NCI-H1417 (cell line): ENCODE measurements around the gene BTNL8.

Experiments
- DNase-seq, 3 experiments: peaks; one replicate each; lab custom pipeline; 2025; lab: John Stamatoyannopoulos, UW

The BTNL8 gene, protein sequence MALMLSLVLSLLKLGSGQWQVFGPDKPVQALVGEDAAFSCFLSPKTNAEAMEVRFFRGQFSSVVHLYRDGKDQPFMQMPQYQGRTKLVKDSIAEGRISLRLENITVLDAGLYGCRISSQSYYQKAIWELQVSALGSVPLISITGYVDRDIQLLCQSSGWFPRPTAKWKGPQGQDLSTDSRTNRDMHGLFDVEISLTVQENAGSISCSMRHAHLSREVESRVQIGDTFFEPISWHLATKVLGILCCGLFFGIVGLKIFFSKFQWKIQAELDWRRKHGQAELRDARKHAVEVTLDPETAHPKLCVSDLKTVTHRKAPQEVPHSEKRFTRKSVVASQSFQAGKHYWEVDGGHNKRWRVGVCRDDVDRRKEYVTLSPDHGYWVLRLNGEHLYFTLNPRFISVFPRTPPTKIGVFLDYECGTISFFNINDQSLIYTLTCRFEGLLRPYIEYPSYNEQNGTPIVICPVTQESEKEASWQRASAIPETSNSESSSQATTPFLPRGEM

DNA sequence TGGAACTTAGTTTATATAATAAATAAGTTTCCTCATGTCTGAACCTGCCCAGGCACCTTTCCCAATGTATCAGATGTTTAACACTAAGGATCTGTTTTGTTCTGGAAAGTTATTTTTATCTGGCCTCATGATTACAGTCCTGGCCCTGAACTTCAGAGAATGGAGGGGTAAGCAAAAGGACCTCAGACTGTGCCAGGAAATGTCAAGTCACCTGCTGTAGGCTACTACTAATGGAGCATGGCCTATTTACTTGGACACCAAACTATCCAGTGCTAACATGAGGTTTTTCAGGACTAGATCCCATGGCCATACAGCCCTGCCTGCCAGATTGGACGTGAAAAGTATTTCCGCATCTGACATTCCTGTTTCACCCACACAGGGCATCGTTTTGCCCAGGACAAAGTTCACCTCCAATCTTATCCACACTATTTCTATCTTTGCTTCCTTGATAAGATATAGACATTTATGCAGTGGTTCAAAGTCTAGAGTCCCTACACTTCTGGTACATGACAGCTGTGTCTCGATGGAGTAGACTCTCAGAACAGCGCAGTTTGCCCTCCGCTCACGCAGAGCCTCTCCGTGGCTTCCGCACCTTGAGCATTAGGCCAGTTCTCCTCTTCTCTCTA is at the start of gene BTNL8:
TSS of gene BTNL8 (plus strand) at position 539 of the 626 bp plus-strand sequence. CDS start 152 bp downstream, outside the sequence.
- DNase-seq, result no peak

DNA sequence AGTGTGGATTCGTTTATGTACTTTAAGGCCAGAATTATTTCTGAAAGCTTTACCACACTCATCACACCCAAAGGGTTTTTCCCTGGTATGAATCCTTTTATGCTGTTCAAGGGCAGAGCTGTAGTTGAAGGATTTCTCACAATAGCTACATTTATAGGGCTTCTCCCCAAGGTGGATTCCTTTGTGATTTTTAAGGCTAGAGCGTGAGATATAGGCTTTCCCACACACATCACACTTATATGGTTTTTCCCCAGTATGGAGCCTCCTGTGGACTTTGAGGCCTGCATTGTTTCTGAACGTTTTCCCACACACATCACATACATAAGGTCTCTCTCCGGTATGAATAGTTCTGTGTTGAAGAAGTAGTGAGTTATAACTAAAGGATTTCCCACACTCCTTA is 49.1 kb upstream of the BTNL8 start:
- DNase-seq, result no peak

DNA sequence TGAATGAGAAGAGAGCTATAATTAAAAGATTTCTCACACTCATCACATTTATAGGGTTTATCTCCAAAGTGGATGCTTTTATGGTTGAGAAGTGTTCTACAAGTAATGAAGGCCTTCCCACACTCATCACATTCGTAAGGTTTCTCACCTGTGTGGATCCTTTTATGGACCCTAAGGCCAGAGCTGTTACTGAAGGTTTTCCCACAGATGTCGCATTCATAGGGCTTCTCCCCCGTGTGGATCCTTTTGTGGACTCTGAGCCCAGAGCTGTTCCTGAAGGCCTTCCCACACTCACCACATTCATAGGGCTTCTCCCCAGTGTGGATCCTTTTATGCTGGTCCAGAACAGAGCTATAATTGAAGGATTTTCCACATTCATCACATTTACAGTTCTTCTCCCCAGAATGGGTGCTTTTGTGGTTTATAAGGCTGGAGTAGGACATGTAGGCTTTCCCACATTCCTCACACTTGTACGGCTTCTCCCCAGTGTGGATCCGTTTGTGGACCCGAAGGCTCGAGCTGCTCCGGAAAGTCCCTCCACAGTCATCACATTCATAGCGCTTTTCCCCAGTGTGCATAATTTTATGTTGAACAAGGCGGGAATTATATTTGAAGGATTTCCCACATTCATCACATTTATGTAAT is 48.4 kb upstream of the BTNL8 start:
- no peak for DNase-seq

DNA sequence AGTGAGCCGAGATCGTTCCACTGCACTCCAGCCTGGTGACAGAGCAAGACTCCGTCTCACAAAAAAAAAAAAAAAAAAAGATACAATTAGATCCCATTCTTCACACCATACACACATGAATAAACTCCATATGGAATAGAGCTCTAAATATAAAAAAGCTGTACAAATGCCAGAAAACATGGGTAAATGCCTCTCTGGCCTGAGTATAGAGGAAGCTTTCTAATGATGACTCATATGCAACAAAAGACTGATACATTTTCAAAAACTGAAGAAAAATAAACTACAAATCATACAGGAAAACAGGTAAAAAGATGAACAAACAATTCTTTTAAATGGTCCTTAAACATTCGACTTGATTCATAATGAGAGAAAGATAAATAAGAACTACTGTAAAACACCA is 46.5 kb upstream of the BTNL8 start:
- no peak for DNase-seq

DNA sequence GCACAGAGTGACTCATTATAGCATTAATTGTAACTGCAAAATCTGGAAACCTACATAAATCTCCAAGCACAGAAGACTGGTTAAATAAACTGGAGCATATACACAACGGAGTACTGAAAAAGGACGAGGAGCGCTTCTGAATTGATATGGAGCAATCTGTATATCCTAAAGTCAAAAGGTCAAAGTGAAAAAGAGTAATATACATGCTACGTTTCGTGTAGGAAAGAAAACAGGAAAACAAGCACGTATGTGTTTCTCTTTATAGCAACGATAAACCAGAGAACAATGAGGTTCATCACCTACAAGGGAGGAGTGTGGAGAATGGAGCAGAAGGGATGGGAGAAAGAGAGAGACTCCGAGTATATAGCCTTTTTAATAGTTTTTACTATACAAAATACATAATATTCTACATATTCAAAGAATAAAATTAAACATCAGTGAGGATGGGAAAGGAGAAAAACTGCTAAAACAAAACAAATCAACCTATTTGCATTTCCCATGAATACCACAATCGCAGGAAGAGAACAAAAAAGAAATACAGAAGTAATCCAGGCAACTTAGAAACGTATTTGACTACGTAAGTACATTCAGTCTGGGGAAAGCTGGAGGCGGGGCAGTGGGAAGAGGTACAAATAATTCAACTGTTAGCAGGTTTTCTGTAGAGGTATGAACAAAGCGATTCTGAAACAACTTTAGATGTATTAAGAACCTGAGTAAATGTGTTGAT is 45.7 kb upstream of the BTNL8 start:
- DNase-seq, result no peak

DNA sequence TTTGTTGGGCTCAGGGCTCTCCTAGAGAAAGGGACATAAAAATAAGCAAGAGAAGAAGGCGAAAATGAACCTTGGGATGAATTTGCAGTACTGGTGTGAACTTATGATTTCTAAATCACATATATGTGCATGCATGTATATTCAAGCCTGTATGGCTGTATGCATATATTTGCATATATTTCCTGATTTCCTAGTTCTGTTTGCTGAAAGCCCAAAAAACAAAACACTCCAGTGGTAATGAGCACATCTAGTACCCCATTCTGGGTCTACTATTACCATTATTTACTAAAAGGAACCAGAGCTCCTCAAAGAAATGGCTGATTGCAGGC is 45.1 kb upstream of the BTNL8 start:
- DNase-seq, result no peak

DNA sequence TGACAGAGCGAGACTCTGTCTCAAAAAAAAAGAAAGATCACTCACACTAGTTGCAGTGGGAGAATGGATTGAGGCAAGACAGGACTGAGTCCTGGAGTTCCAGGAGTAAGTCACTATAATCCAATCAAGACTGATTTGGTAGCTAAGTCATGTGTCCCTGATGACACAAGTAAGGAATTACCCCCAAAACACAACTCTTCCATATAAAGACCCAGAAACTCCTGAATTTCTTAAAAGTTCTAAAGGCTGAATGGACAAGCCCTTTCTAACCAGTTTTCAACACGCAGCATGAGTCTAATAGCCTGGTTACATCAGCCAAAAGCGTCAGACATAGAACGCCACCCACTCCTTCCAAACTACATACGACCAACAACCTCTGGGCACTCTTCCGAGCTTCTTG is 40.4 kb upstream of the BTNL8 start:
- DNase-seq, result no peak

DNA sequence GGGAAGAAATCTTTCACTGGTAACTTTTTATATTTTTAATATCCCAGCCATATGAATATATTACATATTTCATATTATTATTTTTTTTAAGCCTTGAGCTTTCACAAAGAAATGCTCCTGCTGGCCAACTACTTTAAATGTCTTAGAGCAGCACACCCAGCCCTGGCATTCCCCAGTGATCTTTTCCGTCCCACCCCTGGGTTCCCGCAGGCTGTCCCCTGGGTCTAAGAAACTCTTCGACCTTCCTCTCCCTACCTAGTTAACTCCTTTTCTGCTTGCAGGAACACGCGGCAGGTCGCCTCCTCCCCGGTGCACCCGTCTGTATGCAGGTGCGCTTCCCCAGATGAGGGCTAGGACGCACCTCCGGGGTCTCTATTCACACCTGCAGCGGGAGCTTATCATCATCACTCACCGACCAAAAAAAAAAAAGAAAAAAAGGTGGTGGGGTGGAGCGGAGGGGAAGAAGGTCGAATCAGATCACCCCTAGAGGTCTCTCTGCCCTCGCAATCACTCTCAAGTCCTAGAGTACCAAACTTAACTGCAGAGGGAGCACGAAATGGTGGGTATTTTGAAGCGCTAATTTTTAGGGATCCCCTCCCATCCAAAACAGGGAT is 38.6 kb upstream of the BTNL8 start:
- DNase-seq, result peak; percentile 25 to 81 (median 78)

DNA sequence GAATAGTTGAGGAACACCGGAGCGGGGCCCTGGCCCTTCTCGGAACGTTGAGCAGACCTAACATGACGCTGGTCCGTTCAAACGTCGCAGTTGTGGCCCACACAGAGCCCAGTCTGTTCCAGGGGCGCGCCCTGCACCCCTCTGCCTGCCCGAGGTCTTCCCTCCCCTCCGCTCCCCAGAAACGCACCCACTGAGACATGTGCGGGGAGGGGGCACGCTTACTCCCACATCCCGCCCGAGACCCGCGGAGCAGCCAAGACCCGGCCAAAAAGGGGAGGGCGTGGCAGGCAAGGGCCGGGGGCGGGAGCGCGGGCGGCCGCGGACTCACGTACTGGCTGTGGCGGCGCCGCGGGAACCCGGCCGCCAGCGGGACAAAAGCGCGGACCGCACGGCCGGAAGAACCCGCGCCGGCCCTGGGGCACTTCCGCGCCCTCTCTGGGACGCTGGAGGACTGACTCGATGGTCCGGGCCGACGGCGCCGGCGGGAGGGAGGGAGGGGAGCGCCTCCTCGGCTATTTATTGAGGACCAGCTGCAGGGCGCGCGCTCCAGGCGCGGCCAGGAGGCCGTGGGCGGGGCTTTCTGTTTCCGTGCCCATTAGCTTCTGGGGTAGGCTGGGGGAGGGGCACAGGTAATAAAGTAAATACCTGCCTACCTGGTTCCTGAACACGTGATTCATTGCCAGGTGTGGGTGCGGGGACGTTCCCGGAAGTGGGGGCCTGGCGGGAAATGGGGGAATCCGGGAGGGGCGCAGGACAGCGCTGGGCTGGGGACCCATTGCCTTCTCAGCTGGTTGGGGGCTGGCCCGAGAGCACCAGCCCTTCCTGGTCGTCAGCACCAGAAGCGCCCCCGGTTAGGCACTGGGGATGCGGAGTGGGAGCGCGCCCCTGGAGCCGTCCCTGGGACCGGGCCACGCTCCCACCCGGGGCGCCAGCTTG is 37.8 kb upstream of the BTNL8 start, which contains the start of gene ZFP62:
TSS of gene ZFP62 (minus strand) at position 390 of the 936 bp plus-strand sequence. CDS start at position 333, 57 bp downstream.
- peak; percentile 89 to 94 (median 89) for DNase-seq

DNA sequence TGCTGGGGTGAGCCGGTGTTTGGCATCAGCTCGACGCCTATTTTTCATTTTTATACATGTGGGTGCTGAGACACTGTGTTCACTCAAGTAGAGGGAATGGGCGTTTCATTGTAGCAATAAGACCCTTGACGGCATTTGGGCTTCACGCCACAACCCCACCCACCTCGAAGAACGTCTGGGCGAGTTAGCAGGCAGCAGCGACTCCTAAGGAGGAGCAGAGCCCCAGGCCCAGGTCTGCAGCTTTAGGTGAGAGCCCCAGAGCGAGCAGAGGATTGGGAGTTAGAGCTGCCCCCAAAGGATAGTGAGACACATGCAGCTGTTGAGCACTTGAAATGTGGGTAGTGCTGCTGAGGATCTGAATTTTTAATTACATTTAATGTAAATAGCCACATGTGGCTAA is 36.3 kb upstream of the BTNL8 start:
- DNase-seq, result no peak

DNA sequence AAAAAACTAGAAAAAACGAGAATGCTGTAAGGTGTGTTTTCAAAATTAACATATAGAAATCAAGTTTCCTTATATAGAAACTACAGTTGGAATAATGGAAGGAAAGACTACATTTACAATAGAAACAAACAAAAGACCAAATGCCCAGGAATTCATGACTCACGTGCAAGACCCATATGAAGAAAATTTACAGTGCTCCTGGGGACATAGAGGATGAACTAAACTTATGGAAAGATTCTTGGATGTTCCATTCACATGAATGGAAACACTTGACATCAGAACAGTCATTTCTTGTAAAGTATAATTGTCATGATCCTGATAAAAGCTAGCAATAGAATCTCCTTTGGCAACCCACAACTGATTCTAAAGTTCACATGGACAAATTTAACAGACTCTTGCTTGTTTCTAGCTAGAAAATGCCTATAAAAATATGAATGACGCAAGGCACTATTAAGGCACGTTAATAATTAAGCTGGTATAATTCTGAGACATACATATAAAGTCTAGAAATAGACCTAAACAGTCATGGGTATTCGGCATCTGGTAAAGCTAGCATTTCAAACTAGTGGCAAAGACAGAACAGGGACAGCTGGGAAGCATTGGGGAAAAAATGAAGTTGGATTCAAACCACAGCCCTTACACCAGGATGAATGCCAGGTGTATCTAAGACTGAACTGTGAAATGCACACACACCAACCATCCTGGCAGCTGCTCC is 32.8 kb upstream of the BTNL8 start:
- DNase-seq, result no peak

DNA sequence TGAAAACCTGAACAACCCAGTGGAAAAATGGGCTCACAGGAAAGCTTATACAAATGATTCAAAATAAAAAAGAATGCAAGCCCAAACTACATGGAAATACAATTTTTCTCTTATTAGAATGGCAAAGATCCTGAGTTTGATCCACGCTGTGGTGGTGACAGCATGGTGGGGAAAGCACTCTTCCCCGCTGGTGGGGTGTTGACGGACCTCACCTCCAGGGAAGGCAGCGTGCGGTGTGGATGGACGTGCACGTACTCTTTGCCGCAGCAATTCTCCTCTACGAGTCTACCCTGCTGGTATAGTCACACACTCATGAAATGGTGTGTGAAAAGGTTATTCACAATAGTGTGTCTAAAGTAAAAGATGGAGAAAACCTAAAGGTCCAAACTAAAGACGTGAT is 32.0 kb upstream of the BTNL8 start:
- no peak for DNase-seq

DNA sequence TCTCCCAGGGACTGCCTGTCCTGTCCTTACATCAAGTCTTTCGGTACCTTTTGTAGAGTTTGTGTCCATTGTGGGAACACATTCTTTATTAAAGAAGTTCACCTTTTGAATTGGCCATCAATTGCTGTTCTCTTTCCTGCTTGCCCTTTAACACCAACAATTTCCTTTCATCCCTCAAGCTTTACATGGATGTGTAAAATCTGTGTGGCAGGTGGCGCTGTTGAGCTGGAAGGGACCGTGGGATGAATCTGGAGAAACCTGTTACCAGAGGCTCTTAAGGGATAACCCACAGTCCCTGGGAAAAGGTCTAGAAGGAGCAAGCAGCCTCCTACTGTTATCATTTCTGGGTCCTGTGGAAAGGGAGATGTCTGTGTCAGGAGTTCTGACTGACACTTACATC is 30.0 kb upstream of the BTNL8 start:
- DNase-seq, result peak; percentile 62 to 79 (median 75)

DNA sequence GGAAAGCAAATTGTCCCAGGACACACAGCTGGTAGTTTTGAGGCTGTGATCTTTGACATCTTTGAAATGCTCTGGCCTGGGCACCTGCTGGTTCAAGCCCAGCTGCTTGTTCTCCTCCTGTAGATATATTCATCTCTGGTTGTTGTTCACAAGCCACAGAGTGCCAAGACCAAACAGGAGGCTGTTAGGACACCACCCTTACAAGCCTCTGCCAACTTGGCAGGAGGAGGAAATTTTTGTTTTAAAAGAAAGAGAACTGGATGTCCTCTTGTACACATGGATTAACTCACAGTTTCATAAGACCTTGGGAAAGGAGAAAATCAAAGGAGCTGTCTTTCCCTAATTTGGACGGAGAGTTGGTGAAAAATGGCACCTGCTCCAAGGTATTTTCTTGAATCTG is 29.4 kb upstream of the BTNL8 start:
- no peak for DNase-seq

DNA sequence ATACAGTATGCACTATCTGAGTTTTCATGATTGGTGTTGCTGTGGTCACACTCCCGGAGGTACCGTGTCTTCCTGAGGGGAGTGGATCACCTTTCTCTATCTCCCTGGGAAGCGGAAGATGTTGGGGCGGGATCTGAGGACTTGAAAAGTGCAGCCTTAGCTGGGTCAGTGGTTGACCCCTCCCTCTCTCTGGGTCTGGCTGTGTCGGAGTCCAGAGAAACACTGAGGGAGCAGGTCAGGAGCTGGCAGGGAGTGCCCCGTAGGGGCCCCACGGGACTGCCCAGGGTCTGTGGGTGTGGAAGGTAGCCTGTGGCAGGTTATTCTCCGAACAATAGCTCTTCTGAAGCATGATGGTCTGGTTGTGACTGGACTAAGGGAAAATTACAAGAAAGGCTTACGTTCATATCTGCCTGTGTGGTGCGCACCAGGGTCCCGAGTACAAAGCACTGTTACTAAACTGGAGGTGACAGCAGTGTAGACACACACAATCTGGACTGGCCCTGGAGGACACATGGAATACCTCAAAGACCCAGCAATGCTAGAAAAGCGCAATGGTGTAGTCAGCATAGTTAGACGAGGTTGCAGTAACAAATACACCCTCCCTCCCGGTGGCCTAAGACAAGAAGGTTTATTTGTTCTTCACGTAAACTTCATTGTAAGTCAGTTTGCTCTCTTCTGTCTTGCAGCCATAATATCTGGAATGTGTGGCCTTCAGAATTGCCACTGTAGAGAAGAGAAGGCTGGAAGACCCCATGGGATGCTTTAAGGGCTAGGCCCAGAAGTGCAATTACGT is 28.5 kb upstream of the BTNL8 start:
- DNase-seq, result no peak

DNA sequence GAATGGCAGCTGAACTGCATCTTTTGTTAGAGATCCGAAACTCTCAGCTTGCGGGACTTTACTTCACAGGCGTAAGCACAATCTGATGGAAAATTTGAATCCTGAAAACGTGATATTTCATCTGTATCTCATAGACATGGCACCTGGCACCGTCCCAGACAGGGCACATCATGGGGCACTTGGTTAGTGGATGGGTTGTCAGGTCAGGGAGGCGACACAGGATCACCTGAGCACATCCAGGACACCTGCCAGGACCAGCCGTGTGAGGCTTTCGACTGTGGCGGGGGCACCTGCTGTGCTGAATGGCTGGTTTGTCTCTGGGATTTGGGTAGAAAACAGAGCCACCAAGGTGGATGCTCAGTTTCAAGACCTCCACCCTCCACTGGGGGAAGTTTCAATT is 26.5 kb upstream of the BTNL8 start:
- DNase-seq, result no peak

DNA sequence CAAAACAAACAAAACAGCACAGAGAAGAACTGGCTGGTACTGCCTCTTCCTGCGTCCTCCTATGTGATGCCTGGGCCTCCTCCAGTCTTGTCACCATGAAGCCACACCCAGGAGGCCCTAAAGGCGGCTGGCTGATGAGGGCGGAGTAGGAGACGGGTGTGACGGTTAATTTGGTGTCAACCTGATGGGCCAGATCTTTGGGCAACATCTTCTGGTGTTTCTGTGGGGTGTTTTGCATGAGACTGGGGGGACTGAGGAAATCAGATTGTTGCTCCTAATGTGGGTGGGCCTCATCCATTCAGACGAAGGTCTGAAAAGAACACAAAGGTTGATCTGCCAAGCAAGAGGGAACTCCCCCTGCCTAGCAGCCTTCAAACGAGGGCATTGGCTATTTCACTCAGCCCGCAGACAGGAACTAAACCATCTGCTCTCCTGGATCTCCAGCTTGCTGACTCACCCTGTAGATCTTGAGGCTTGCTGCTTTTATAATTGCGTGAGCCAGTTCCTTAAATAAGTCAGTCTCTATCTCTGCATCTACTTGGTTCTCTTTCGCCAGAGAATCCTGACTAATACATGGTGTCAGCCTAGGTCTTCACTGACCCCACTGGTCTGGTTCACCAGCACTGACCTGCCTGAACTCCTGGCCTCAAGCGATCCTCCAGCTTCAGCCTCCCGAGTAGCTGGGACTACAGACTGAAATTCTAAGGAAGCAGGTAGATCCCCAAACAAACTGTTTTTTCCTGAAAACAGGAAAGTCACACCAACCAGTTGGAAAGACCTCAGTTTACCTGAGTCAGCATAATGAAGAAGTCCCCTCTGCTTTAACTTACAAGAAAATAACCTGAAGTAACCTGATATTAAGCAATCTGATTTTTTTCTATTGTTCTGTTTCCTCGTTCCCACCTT is 25.1 kb upstream of the BTNL8 start:
- DNase-seq, result no peak
